Measurements from ENCODE around the gene USP40. TPM values are rescaled to one million over a fixed set of nuclear protein-coding genes. Genes with fewer than 3 reads are reported as not detected.

USP40 gene
- total and polyA plus RNA-seq, 9 of the 15 experiments (the other 6 are each of a cell fraction or from before 2014, with no cell fraction given) = 5.5 to 15.0 (median 9.3) TPM

- TF ChIP-seq MAFK (IDR thresholded peaks at IDR 0.05; ENCODE audit: low read length) (no peak), BCLAF1 (IDR thresholded peaks at IDR 0.05; ENCODE audit: borderline replicate concordance in 1 of 2, control insufficient read depth in 1 of 2, low read depth in 2 of 2, low read length in 1 of 2) (no peak), ZNF217 (CRISPR knock-in tag; IDR thresholded peaks at IDR 0.05) (no peak), FIP1L1 (IDR thresholded peaks at IDR 0.05; ENCODE audit: low read depth, low read length, poor library complexity, severe bottlenecking) (peak; percentile 49), E2F5 (CRISPR knock-in tag; IDR thresholded peaks at IDR 0.05) (no peak), NONO (IDR thresholded peaks at IDR 0.05; ENCODE audit: low read depth in 2 of 2, low read length in 1 of 2) (0 out of 4 replicates have a peak, but pooled peaks of 1 of the 2 experiments have one; percentile 24), SP2 (IDR thresholded peaks at IDR 0.05; ENCODE audit: extremely low read depth, low read depth, low read length, poor library complexity, severe bottlenecking) (no peak), ZNF324 (CRISPR knock-in tag; IDR thresholded peaks at IDR 0.05) (no peak), MYBL2 (IDR thresholded peaks at IDR 0.05; ENCODE audit: low read depth) (no peak), MYBL2 (CRISPR knock-in tag; IDR thresholded peaks at IDR 0.05; ENCODE audit: borderline replicate concordance) (no peak), GABPB1 (CRISPR knock-in tag; IDR thresholded peaks at IDR 0.05) (0 out of 2 replicates have a peak, but pooled peaks have one; percentile 46), HDGF (IDR thresholded peaks at IDR 0.05) (no peak), ZNF311 (CRISPR knock-in tag; IDR thresholded peaks at IDR 0.05) (no peak), NFE2L1 (tag; IDR thresholded peaks at IDR 0.05; ENCODE audit: borderline replicate concordance, low read depth) (no peak), LCOR (CRISPR knock-in tag; IDR thresholded peaks at IDR 0.05) (0 out of 2 replicates have a peak, but pooled peaks have one; percentile 56), ZNF175 (CRISPR knock-in tag; IDR thresholded peaks at IDR 0.05; ENCODE audit: low read depth) (no peak)
- TF ChIP-seq, protein P1, sequence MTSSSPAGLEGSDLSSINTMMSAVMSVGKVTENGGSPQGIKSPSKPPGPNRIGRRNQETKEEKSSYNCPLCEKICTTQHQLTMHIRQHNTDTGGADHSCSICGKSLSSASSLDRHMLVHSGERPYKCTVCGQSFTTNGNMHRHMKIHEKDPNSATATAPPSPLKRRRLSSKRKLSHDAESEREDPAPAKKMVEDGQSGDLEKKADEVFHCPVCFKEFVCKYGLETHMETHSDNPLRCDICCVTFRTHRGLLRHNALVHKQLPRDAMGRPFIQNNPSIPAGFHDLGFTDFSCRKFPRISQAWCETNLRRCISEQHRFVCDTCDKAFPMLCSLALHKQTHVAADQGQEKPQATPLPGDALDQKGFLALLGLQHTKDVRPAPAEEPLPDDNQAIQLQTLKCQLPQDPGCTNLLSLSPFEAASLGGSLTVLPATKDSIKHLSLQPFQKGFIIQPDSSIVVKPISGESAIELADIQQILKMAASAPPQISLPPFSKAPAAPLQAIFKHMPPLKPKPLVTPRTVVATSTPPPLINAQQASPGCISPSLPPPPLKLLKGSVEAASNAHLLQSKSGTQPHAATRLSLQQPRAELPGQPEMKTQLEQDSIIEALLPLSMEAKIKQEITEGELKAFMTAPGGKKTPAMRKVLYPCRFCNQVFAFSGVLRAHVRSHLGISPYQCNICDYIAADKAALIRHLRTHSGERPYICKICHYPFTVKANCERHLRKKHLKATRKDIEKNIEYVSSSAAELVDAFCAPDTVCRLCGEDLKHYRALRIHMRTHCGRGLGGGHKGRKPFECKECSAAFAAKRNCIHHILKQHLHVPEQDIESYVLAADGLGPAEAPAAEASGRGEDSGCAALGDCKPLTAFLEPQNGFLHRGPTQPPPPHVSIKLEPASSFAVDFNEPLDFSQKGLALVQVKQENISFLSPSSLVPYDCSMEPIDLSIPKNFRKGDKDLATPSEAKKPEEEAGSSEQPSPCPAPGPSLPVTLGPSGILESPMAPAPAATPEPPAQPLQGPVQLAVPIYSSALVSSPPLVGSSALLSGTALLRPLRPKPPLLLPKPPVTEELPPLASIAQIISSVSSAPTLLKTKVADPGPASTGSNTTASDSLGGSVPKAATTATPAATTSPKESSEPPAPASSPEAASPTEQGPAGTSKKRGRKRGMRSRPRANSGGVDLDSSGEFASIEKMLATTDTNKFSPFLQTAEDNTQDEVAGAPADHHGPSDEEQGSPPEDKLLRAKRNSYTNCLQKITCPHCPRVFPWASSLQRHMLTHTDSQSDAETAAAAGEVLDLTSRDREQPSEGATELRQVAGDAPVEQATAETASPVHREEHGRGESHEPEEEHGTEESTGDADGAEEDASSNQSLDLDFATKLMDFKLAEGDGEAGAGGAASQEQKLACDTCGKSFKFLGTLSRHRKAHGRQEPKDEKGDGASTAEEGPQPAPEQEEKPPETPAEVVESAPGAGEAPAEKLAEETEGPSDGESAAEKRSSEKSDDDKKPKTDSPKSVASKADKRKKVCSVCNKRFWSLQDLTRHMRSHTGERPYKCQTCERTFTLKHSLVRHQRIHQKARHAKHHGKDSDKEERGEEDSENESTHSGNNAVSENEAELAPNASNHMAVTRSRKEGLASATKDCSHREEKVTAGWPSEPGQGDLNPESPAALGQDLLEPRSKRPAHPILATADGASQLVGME (CRISPR knock-in tag; IDR thresholded peaks at IDR 0.05) = no peak
These were observed at the start of gene USP40 (continued) for GRCh38 chr2:233566141-233566956.
